Panc1 (cell line): ENCODE measurements around the gene MSLN. TPM values are rescaled to one million over a fixed set of nuclear protein-coding genes. Genes with fewer than 3 reads are reported as not detected.

ENCODE experiments used
- ATAC-seq: fragments of 200-7000 bp; cut with Tn5 transposase; 2 replicates; pipeline ENCODE4 v1.9.1; 2020; ENCODE audit warnings: mild to moderate bottlenecking, moderate library complexity
- BruUV-seq: library from RNA; stranded (reverse); fragments of 400-500 nt; replicated peaks from 2 replicates; lab custom pipeline; 2021; lab: Mats Ljungman, UMichigan
- CTCF ChIA-PET: fragments of 300-600 bp; sonication (Branson Sonifier 250); formaldehyde crosslinking; loops from one replicate; lab custom pipeline; 2022; ENCODE audit warnings: antibody characterized with exemption; lab: Charles Lee
- POLR2A ChIA-PET: fragments of 300-600 bp; sonication (Branson Sonifier 250); formaldehyde crosslinking; loops from one replicate; lab custom pipeline; 2022; ENCODE audit warnings: antibody characterized with exemption; lab: Charles Lee
- DNase-seq: peaks from one replicate; pipeline ENCODE4 v3.0.0-alpha.2; 2010; ENCODE audit warnings: low read depth, low spot score
- H3K27ac ChIP-seq: 2 replicates; pipeline ENCODE4 v1.5.1; 2011; ENCODE audit warnings: mild to moderate bottlenecking, low read length, inconsistent platforms
- H3K27me3 ChIP-seq: fragments of 200-500 bp; sonication (Bioruptor generic); 2 replicates; pipeline ENCODE4 v1.6.0; 2014; ENCODE audit warnings: low read length, inconsistent platforms; ENCODE audit not compliant: control insufficient read depth, insufficient read depth
- H3K36me3 ChIP-seq: fragments of 200-500 bp; sonication (Bioruptor generic); 2 replicates; pipeline ENCODE4 v1.5.1; 2014; ENCODE audit warnings: inconsistent platforms, mild to moderate bottlenecking, low read length, moderate library complexity; ENCODE audit not compliant: control insufficient read depth, insufficient read depth
- H3K4me1 ChIP-seq: 2 replicates; pipeline ENCODE4 v1.5.1; 2011; ENCODE audit warnings: inconsistent platforms, mild to moderate bottlenecking, low read length, moderate library complexity; ENCODE audit not compliant: control insufficient read depth, insufficient read depth
- H3K4me3 ChIP-seq, 2 experiments: 2 replicates each; pipeline ENCODE4 v1.5.1; 2011 to 2012; ENCODE audit warnings: low read depth in 2 of 2, low read length in 2 of 2, mild to moderate bottlenecking in 2 of 2, inconsistent platforms in 1 of 2, moderate library complexity in 1 of 2
- H3K9me3 ChIP-seq: fragments of 200-500 bp; sonication (Bioruptor generic); 2 replicates; pipeline ENCODE4 v1.5.1; 2014; ENCODE audit warnings: low read depth, mild to moderate bottlenecking, inconsistent platforms, low read length, moderate library complexity; ENCODE audit not compliant: control insufficient read depth, insufficient read depth
- POLR2AphosphoS5 ChIP-seq: IDR thresholded peaks from 2 replicates; pipeline ENCODE4 v1.6.1; 2012; ENCODE audit warnings: mild to moderate bottlenecking, low read depth, low read length, moderate library complexity
- SIN3A ChIP-seq: IDR thresholded peaks from 2 replicates; pipeline ENCODE4 v1.6.1; 2012; ENCODE audit warnings: low read depth, mild to moderate bottlenecking, low read length, moderate library complexity, borderline replicate concordance; ENCODE audit not compliant: insufficient read depth
- TCF7L2 ChIP-seq: IDR thresholded peaks from 2 replicates; pipeline ENCODE4 v1.6.1; 2011; ENCODE audit warnings: mild to moderate bottlenecking, low read depth, low read length, inconsistent platforms
- in situ Hi-C: cut with HindIII; loops from 2 replicates; pipeline ENCODE4 v1.10.0; 2016; ENCODE audit warnings: low sequenced_read_pairs, low pct_unique_long_range_greater_than_20kb
- intact Hi-C: fragments of 100-400 bp; cut with micrococcal nuclease; formaldehyde crosslinking; loops from one replicate; pipeline ENCODE4 v1.10.0; 2022; ENCODE audit not compliant: unreplicated experiment
- total RNA-seq: library from RNA; stranded (reverse); gene quantifications from one replicate; pipeline ENCODE4 v1.2.1, GENCODE V29; 2021; ENCODE audit not compliant: unreplicated experiment
- TF ChIP-seq, protein P1 (sequence below): fragments of 450-650 bp; IDR thresholded peaks from 2 replicates; pipeline ENCODE4 v1.5.1; 2017; ENCODE audit warnings: mild to moderate bottlenecking
- TF ChIP-seq, protein P2 (sequence below), 2 experiments: IDR thresholded peaks; 2 replicates each; pipeline ENCODE4 v1.6.1; 2011 to 2012; ENCODE audit warnings: low read depth in 2 of 2, control low read depth in 1 of 2, low read length in 1 of 2, mild to moderate bottlenecking in 1 of 2, moderate library complexity in 1 of 2; ENCODE audit not compliant: insufficient read depth in 1 of 2

Gene MSLN
- total RNA-seq, 1 experiment from 2014 or later = 1.1 TPM

GRCh38 chr16:718389-718788 lies 42.1 kb upstream of the MSLN start:
- no peak for DNase-seq
- in situ Hi-C loops = no loop called here
- peak overlapping the region; percentile 88 for H3K27ac ChIP-seq
- H3K27me3 ChIP-seq = no peaks in the 10 kb centered on the region
- BruUV-seq = no TSS peak
- no peak overlapping the region for H3K4me3 ChIP-seq
- intact Hi-C loops = no loop called here
- POLR2A ChIA-PET = no interaction called here
- TF ChIP-seq TCF7L2 = no peak
- TF ChIP-seq SIN3A = no peak
- no peak; the same call in none of the 2 replicates for TF ChIP-seq POLR2AphosphoS5
- TF ChIP-seq, protein P1, sequence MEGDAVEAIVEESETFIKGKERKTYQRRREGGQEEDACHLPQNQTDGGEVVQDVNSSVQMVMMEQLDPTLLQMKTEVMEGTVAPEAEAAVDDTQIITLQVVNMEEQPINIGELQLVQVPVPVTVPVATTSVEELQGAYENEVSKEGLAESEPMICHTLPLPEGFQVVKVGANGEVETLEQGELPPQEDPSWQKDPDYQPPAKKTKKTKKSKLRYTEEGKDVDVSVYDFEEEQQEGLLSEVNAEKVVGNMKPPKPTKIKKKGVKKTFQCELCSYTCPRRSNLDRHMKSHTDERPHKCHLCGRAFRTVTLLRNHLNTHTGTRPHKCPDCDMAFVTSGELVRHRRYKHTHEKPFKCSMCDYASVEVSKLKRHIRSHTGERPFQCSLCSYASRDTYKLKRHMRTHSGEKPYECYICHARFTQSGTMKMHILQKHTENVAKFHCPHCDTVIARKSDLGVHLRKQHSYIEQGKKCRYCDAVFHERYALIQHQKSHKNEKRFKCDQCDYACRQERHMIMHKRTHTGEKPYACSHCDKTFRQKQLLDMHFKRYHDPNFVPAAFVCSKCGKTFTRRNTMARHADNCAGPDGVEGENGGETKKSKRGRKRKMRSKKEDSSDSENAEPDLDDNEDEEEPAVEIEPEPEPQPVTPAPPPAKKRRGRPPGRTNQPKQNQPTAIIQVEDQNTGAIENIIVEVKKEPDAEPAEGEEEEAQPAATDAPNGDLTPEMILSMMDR = no peak
- TF ChIP-seq, protein P2, sequence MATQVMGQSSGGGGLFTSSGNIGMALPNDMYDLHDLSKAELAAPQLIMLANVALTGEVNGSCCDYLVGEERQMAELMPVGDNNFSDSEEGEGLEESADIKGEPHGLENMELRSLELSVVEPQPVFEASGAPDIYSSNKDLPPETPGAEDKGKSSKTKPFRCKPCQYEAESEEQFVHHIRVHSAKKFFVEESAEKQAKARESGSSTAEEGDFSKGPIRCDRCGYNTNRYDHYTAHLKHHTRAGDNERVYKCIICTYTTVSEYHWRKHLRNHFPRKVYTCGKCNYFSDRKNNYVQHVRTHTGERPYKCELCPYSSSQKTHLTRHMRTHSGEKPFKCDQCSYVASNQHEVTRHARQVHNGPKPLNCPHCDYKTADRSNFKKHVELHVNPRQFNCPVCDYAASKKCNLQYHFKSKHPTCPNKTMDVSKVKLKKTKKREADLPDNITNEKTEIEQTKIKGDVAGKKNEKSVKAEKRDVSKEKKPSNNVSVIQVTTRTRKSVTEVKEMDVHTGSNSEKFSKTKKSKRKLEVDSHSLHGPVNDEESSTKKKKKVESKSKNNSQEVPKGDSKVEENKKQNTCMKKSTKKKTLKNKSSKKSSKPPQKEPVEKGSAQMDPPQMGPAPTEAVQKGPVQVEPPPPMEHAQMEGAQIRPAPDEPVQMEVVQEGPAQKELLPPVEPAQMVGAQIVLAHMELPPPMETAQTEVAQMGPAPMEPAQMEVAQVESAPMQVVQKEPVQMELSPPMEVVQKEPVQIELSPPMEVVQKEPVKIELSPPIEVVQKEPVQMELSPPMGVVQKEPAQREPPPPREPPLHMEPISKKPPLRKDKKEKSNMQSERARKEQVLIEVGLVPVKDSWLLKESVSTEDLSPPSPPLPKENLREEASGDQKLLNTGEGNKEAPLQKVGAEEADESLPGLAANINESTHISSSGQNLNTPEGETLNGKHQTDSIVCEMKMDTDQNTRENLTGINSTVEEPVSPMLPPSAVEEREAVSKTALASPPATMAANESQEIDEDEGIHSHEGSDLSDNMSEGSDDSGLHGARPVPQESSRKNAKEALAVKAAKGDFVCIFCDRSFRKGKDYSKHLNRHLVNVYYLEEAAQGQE (IDR thresholded peaks at IDR 0.05; ENCODE audit: insufficient read depth in 1 of 2, low read depth in 2 of 2, low read length in 1 of 2) = no peak
- no peak for ATAC-seq
- H3K4me1 ChIP-seq = peaks cover 46% of the 10 kb centered on the region
- no peaks in the 10 kb centered on the region; the same call in 1 of the 2 replicates for H3K36me3 ChIP-seq
- no peaks in the 10 kb centered on the region for H3K9me3 ChIP-seq
- CTCF ChIA-PET = no interaction called here

- Histone ChIP-seq H3K4me3 (peak overlapping the region in 1 of 2 experiments; percentile 0; a peak in 1 of 4 replicates), H3K36me3 (no peaks in the 10 kb centered on the region; the same call in 1 of the 2 replicates), H3K27me3 (no peaks in the 10 kb centered on the region), H3K9me3 (no peaks in the 10 kb centered on the region), H3K27ac (peak overlapping the region; percentile 88), H3K4me1 (peaks cover 41% of the 10 kb centered on the region)
- ATAC-seq (no peak), DNase-seq (no peak)
- POLR2A ChIA-PET = no interaction called here
- in situ Hi-C loops = no loop called here
- CTCF ChIA-PET = no interaction called here
- TF ChIP-seq SIN3A (no peak), TCF7L2 (no peak), POLR2AphosphoS5 (no peak; the same call in 1 of the 2 replicates)
- TF ChIP-seq, protein P2 (IDR thresholded peaks at IDR 0.05; ENCODE audit: insufficient read depth in 1 of 2, low read depth in 2 of 2, low read length in 1 of 2) = no peak
- TF ChIP-seq, protein P1 = no peak
- BruUV-seq = TSS peak; percentile 23
- intact Hi-C loops = no loop called here
Measured at GRCh38 chr16:718922-719321, 41.6 kb upstream of the MSLN start.
